ENCODE data around the gene SLC7A6. TPM values are rescaled to one million over a fixed set of nuclear protein-coding genes. Genes with fewer than 3 reads are reported as not detected.

SLC7A6 gene
- total and polyA plus RNA-seq, 2 of the 13 experiments (the other 11 are each of a cell fraction or from before 2014, with no cell fraction given) = 35.8 to 70.8 TPM

DNA sequence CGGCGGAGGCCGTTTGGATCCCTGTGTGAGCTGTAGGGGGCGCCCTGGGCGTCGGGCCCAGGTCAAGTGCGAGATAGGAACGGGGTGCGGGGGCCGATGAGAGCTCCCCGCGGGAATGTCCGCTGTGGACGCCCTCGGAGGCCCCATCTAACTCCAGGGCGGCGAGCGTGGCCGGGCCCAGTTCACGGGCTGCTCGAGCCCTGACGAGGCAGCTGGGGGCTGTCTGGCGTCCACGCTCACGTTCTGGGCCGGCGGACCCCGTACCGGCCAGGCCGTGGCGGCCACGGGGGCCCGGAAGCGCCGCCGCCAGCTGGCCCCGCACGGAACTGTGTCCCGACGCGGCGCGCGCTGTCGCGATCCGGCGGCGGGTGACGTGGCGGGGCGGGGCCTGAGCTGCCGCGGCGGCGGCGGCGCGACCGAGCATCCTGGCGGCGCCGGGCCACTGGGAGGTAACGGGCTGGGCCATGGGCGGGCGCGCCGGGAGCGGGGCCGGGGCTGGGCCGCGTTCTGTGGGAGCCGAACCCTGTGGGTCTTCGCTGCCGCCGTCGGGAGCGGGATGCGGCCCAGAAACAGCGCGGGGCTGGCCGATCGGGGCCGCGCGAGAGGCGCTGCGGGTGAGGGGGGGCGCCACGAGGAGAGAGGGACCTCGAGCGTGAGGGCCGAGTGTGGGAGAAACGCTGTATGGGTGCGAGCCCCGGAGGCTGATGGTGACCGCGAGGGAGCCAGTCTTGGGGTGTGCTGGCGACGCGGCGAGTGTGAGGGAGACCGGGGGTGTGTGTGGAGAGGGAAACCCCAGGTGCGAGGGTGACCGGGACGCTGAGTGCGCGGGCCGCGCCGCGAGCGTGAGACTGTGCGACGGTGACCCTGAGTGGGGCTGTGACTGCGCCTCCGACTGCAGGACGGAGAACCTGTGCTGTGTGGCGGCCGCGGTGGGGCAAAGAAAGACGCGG lies at the start of gene SLC7A6 (continued):
- peak; percentile 17; the same call in 1 of the 2 replicates for TF ChIP-seq HINFP (CRISPR knock-in tag; IDR thresholded peaks at IDR 0.05; ENCODE audit: low read depth)
- peak; percentile 21; the same call in 1 of the 2 replicates for TF ChIP-seq ATF7-NPFF (CRISPR knock-in tag; IDR thresholded peaks at IDR 0.05; ENCODE audit: low read depth)
- TF ChIP-seq IRX3 (CRISPR knock-in tag; IDR thresholded peaks at IDR 0.05; ENCODE audit: borderline replicate concordance, low read depth) = peak; percentile 85; the same call in 1 of the 2 replicates
- peak; percentile 85 for TF ChIP-seq ZNF563 (CRISPR knock-in tag; IDR thresholded peaks at IDR 0.05)
- TF ChIP-seq ZNF224 (CRISPR knock-in tag; IDR thresholded peaks at IDR 0.05) = 0 out of 2 replicates have a peak, but pooled peaks have one; percentile 19
- peak; percentile 57 for TF ChIP-seq ZNF318 (CRISPR knock-in tag; IDR thresholded peaks at IDR 0.05)
- TF ChIP-seq ZNF776 (CRISPR knock-in tag; IDR thresholded peaks at IDR 0.05) = peak; percentile 94
- no peak; the same call in 1 of the 2 replicates for TF ChIP-seq ZSCAN5A (CRISPR knock-in tag; IDR thresholded peaks at IDR 0.05; ENCODE audit: borderline replicate concordance)
- TF ChIP-seq ZNF530 (CRISPR knock-in tag; IDR thresholded peaks at IDR 0.05; ENCODE audit: low read depth) = no peak
- peak; percentile 86 for TF ChIP-seq RAD21 (CRISPR knock-in tag; IDR thresholded peaks at IDR 0.05)
- 0 out of 2 replicates have a peak, but pooled peaks have one; percentile 28 for TF ChIP-seq ZNF570 (CRISPR knock-in tag; IDR thresholded peaks at IDR 0.05; ENCODE audit: borderline replicate concordance)
- TF ChIP-seq NFATC3 (CRISPR knock-in tag; IDR thresholded peaks at IDR 0.05) = no peak
- peak; percentile 14; the same call in 1 of the 2 replicates for TF ChIP-seq ZNF180 (CRISPR knock-in tag; IDR thresholded peaks at IDR 0.05; ENCODE audit: borderline replicate concordance, low read depth)
- peak; percentile 41; the same call in 1 of the 2 replicates for TF ChIP-seq ADNP (CRISPR knock-in tag; IDR thresholded peaks at IDR 0.05)
- TF ChIP-seq ZNF354B (CRISPR knock-in tag; IDR thresholded peaks at IDR 0.05) = no peak
- TF ChIP-seq TBP (CRISPR knock-in tag; IDR thresholded peaks at IDR 0.05) = no peak
- TF ChIP-seq PCBP2 (optimal IDR thresholded peaks at IDR 0.05; ENCODE audit: low read depth, low read length, poor library complexity, severe bottlenecking) = no peak
